ENCODE measurements around the gene OTOP1.
"Not testable (repeated sequence)": the region's sequence is repeated elsewhere in the genome, so short reads cannot be mapped to it uniquely, and the experiment has no call there.

Gene OTOP1

GRCh38 chr4:4239551-4239950 lies 12.8 kb upstream of the OTOP1 start:
- not testable (repeated sequence) for H3K4me3 ChIP-seq (ENCODE audit: insufficient read depth, low read depth, low read length); H3K27ac ChIP-seq (ENCODE audit: insufficient read depth, low read depth, low read length, poor library complexity, severe bottlenecking); H3K9me3 ChIP-seq (ENCODE audit: control insufficient read depth, low read length); H3K4me1 ChIP-seq (ENCODE audit: control insufficient read depth, insufficient read depth, low read length); H3K27me3 ChIP-seq (ENCODE audit: control insufficient read depth, insufficient read depth, low read length, poor library complexity, severe bottlenecking)
- H3K36me3 ChIP-seq (ENCODE audit: control insufficient read depth, insufficient read depth, low read length) = peaks cover 15% of the 10 kb centered on the region
- WGBS, 2 experiments = 97 to 100% methylated on average over 2 to 3 of the region's 3 CpGs

GRCh38 chr4:4233610-4234009 lies 6.9 kb upstream of the OTOP1 start:
- H3K27me3 ChIP-seq (ENCODE audit: control insufficient read depth, insufficient read depth, low read length, poor library complexity, severe bottlenecking) = peaks cover 17% of the 10 kb centered on the region
- no peak overlapping the region for H3K4me3 ChIP-seq (ENCODE audit: insufficient read depth, low read depth, low read length)
- H3K4me1 ChIP-seq (ENCODE audit: control insufficient read depth, insufficient read depth, low read length) = no peaks in the 10 kb centered on the region
- H3K36me3 ChIP-seq (ENCODE audit: control insufficient read depth, insufficient read depth, low read length) = peaks cover 2% of the 10 kb centered on the region
- no peaks in the 10 kb centered on the region for H3K9me3 ChIP-seq (ENCODE audit: control insufficient read depth, low read length)
- 93 to 94% methylated on average over 2 of the region's 2 CpGs for WGBS, 2 experiments
- H3K27ac ChIP-seq (ENCODE audit: insufficient read depth, low read depth, low read length, poor library complexity, severe bottlenecking) = no peak overlapping the region

GRCh38 chr4:4228356-4228668 lies 1.6 kb upstream of the OTOP1 start:
- WGBS, 2 experiments = 90% methylated on average over 1 of the region's 1 CpG
- no peak overlapping the region for H3K27ac ChIP-seq (ENCODE audit: insufficient read depth, low read depth, low read length, poor library complexity, severe bottlenecking)

GRCh38 chr4:4227510-4228355 lies 1.0 kb upstream of the OTOP1 start:
- H3K27me3 ChIP-seq (ENCODE audit: control insufficient read depth, insufficient read depth, low read length, poor library complexity, severe bottlenecking) = peaks cover 75% of the 10 kb centered on the region
- WGBS, 2 experiments = 28 to 31% methylated on average over 48 to 51 of the region's 51 CpGs
- no peak overlapping the region for H3K27ac ChIP-seq (ENCODE audit: insufficient read depth, low read depth, low read length, poor library complexity, severe bottlenecking)
- no peaks in the 10 kb centered on the region for H3K9me3 ChIP-seq (ENCODE audit: control insufficient read depth, low read length)
- H3K36me3 ChIP-seq (ENCODE audit: control insufficient read depth, insufficient read depth, low read length) = no peaks in the 10 kb centered on the region
- no peaks in the 10 kb centered on the region for H3K4me1 ChIP-seq (ENCODE audit: control insufficient read depth, insufficient read depth, low read length)
- no peak overlapping the region for H3K4me3 ChIP-seq (ENCODE audit: insufficient read depth, low read depth, low read length)

More at GRCh38 chr4:4228356-4228668, 1.6 kb upstream of the OTOP1 start:
- Histone ChIP-seq H3K4me3 (ENCODE audit: insufficient read depth, low read depth, low read length) (no peak overlapping the region), H3K4me1 (ENCODE audit: control insufficient read depth, insufficient read depth, low read length) (no peaks in the 10 kb centered on the region), H3K27me3 (ENCODE audit: control insufficient read depth, insufficient read depth, low read length, poor library complexity, severe bottlenecking) (peaks cover 69% of the 10 kb centered on the region), H3K36me3 (ENCODE audit: control insufficient read depth, insufficient read depth, low read length) (no peaks in the 10 kb centered on the region), H3K9me3 (ENCODE audit: control insufficient read depth, low read length) (no peaks in the 10 kb centered on the region)

GRCh38 chr4:4225915-4226605 lies 669 bp downstream of the OTOP1 start:
- WGBS, 2 experiments = 22 to 24% methylated on average over 41 of the region's 41 CpGs
- Histone ChIP-seq H3K36me3 (ENCODE audit: control insufficient read depth, insufficient read depth, low read length) (no peaks in the 10 kb centered on the region), H3K4me3 (ENCODE audit: insufficient read depth, low read depth, low read length) (no peak overlapping the region), H3K9me3 (ENCODE audit: control insufficient read depth, low read length) (no peaks in the 10 kb centered on the region), H3K27ac (ENCODE audit: insufficient read depth, low read depth, low read length, poor library complexity, severe bottlenecking) (no peak overlapping the region), H3K27me3 (ENCODE audit: control insufficient read depth, insufficient read depth, low read length, poor library complexity, severe bottlenecking) (peaks cover 90% of the 10 kb centered on the region), H3K4me1 (ENCODE audit: control insufficient read depth, insufficient read depth, low read length) (no peaks in the 10 kb centered on the region)

- Histone ChIP-seq H3K27ac (ENCODE audit: insufficient read depth, low read depth, low read length, poor library complexity, severe bottlenecking) (no peak overlapping the region), H3K4me3 (ENCODE audit: insufficient read depth, low read depth, low read length) (no peak overlapping the region), H3K27me3 (ENCODE audit: control insufficient read depth, insufficient read depth, low read length, poor library complexity, severe bottlenecking) (peaks cover 9% of the 10 kb centered on the region), H3K36me3 (ENCODE audit: control insufficient read depth, insufficient read depth, low read length) (no peaks in the 10 kb centered on the region), H3K9me3 (ENCODE audit: control insufficient read depth, low read length) (no peaks in the 10 kb centered on the region), H3K4me1 (ENCODE audit: control insufficient read depth, insufficient read depth, low read length) (no peaks in the 10 kb centered on the region)
- WGBS, 2 experiments = 72 to 77% methylated on average over 5 of the region's 5 CpGs
These were observed 9.6 kb downstream of the OTOP1 start for GRCh38 chr4:4217113-4217512.

DNA sequence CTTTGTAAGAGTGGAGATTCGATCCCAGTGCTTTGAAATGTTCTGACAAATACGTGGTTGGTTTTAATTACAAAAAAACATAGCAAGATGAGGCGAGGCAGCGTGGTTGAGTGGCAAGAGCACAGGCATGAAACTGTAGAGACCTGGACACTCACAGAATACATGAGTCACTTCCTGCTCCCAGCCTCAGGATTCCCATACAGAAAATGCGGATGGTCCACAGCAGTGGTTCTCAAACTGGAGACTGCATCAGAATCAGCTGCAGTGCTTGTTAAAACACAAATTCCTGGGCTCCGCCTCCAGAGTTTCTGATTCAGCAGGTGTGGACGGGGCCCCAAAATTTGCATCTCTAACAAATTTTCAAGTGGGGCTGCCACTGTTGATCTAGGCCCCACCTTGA lies 10.1 kb downstream of the OTOP1 start:
- no peak overlapping the region for H3K27ac ChIP-seq (ENCODE audit: insufficient read depth, low read depth, low read length, poor library complexity, severe bottlenecking)
- no peaks in the 10 kb centered on the region for H3K4me1 ChIP-seq (ENCODE audit: control insufficient read depth, insufficient read depth, low read length)
- no peak overlapping the region for H3K4me3 ChIP-seq (ENCODE audit: insufficient read depth, low read depth, low read length)
- H3K27me3 ChIP-seq (ENCODE audit: control insufficient read depth, insufficient read depth, low read length, poor library complexity, severe bottlenecking) = peaks cover 4% of the 10 kb centered on the region
- 79% methylated on average over 7 of the region's 7 CpGs for WGBS, 2 experiments
- H3K9me3 ChIP-seq (ENCODE audit: control insufficient read depth, low read length) = no peaks in the 10 kb centered on the region
- no peaks in the 10 kb centered on the region for H3K36me3 ChIP-seq (ENCODE audit: control insufficient read depth, insufficient read depth, low read length)

- H3K27ac ChIP-seq (ENCODE audit: insufficient read depth, low read depth, low read length, poor library complexity, severe bottlenecking); H3K4me1 ChIP-seq (ENCODE audit: control insufficient read depth, insufficient read depth, low read length); H3K36me3 ChIP-seq (ENCODE audit: control insufficient read depth, insufficient read depth, low read length); H3K27me3 ChIP-seq (ENCODE audit: control insufficient read depth, insufficient read depth, low read length, poor library complexity, severe bottlenecking); H3K9me3 ChIP-seq (ENCODE audit: control insufficient read depth, low read length); H3K4me3 ChIP-seq (ENCODE audit: insufficient read depth, low read depth, low read length): not testable (repeated sequence)
- WGBS, 2 experiments = 85 to 87% methylated on average over 3 to 4 of the region's 4 CpGs
These were observed 13.1 kb downstream of the OTOP1 start for GRCh38 chr4:4213674-4214073.

GRCh38 chr4:4206204-4206603 lies 20.5 kb downstream of the OTOP1 start:
- H3K4me3 ChIP-seq (ENCODE audit: insufficient read depth, low read depth, low read length) = no peak overlapping the region
- H3K4me1 ChIP-seq (ENCODE audit: control insufficient read depth, insufficient read depth, low read length) = no peaks in the 10 kb centered on the region
- no peaks in the 10 kb centered on the region for H3K27me3 ChIP-seq (ENCODE audit: control insufficient read depth, insufficient read depth, low read length, poor library complexity, severe bottlenecking)
- H3K36me3 ChIP-seq (ENCODE audit: control insufficient read depth, insufficient read depth, low read length) = no peaks in the 10 kb centered on the region
- no peaks in the 10 kb centered on the region for H3K9me3 ChIP-seq (ENCODE audit: control insufficient read depth, low read length)
- no peak overlapping the region for H3K27ac ChIP-seq (ENCODE audit: insufficient read depth, low read depth, low read length, poor library complexity, severe bottlenecking)

DNA sequence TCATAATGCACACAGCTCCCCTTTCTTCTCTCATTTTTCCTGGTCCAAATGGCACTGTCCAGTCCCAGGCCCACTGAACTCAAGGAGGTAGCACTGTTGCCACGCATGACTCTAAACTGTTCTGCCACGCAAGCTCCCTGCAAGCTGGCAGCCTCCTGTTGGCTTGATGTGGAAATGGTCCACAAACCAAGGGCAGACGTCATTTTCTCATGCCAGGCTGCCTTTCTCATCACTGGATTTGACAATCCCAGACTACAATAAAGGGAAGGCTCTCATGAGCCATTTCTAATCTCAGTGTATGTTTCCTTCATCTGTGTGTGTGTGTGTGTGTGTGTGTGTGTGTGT lies 22.4 kb downstream of the OTOP1 start:
- WGBS, 2 experiments = 90 to 95% methylated on average over 3 of the region's 3 CpGs
- no peaks in the 10 kb centered on the region for H3K4me1 ChIP-seq (ENCODE audit: control insufficient read depth, insufficient read depth, low read length)
- no peaks in the 10 kb centered on the region for H3K27me3 ChIP-seq (ENCODE audit: control insufficient read depth, insufficient read depth, low read length, poor library complexity, severe bottlenecking)
- no peaks in the 10 kb centered on the region for H3K9me3 ChIP-seq (ENCODE audit: control insufficient read depth, low read length)
- H3K36me3 ChIP-seq (ENCODE audit: control insufficient read depth, insufficient read depth, low read length) = no peaks in the 10 kb centered on the region
- no peak overlapping the region for H3K27ac ChIP-seq (ENCODE audit: insufficient read depth, low read depth, low read length, poor library complexity, severe bottlenecking)
- H3K4me3 ChIP-seq (ENCODE audit: insufficient read depth, low read depth, low read length) = no peak overlapping the region
